Measurements from ENCODE around the gene PACSIN2.

GRCh38 chr22:42897960-42898359, 117.0 kb downstream of the PACSIN2 start:
- TF ChIP-seq CTCF (IDR thresholded peaks at IDR 0.05; ENCODE audit: low read depth, low read length) = no peak
- TF ChIP-seq POLR2A (IDR thresholded peaks at IDR 0.05; ENCODE audit: extremely low read depth, insufficient read length) = no peak
- TF ChIP-seq MAX (IDR thresholded peaks at IDR 0.05; ENCODE audit: low read depth, low read length) = no peak
